GM21723 (cell line): ENCODE data around the gene ZWILCH.
"Not testable (repeated sequence)": the region's sequence is repeated elsewhere in the genome, so short reads cannot be mapped to it uniquely, and the experiment has no call there.

Experiments used
- ATAC-seq: cut with Tn5 transposase; IDR thresholded peaks from one replicate; pipeline ENCODE4 v1.9.1; 2021; ENCODE audit warnings: mild to moderate bottlenecking, moderate library complexity; ENCODE audit not compliant: unreplicated experiment

The ZWILCH gene

DNA sequence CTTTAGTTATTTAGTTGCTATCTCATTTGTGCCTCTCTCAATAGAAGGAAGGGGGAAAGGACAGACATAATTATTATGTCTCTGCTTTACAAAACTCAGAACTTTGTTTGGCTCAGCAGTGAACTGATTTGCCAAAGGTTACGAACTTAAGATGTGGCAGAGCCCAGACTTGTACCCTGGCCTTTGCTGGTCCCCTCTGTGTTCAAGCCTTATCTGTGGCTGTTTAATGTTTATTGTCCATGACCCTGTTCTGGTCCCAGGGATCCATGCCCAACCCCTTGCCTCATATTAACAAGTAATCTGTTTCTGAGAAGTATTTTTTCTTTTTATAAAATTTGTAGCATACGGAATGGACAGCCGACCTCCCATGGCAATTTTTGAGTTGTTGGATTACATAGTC lies 18.2 kb upstream of the ZWILCH start:
- ATAC-seq: no peak

DNA sequence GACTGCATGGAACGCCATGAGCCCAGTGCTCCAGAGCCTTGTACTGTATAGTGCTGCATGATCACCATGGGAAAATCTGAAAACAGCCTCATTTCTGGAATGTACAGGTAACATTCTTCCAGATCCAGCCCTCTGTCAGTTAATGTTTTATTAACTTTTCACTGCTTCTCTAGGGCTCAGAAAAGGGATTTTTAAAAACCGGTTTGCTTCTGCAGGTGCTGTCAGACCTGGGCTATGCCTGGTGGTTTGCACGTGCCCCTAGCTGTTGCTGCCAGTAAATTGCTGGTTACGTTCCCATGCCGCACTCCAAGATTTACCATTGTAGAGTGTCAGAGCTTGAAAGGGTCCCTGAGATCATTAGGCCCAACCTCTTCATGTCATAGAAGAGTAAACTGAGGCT lies 16.6 kb upstream of the ZWILCH start:
- ATAC-seq: no peak

DNA sequence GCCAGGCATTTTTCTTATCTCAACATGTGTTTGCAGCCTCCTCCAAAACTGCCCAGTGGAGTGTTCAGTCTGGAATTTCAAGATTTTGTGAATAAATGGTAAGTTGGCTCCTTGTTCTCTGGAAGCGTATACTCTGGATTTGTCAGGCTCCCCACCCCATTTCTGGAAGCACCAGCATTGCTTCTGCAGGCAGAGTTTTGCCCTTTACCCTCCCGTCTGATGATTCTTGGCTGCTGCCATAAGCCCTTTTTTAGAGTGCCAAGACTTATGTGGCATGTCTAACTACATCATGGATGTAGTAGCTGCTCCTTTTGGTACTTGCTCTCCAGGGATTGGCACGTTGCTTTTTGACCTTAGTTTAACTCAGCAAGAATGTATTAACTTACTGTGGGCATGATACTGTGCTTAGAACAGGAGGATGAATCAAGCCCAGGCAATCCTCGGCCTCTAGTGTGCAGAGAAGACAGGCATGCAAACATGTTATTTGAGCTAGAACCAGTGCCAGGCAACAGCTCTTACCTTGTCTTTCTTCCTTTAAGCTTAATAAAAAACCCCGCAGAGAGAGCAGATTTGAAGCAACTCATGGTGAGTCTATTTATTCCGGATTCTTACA lies 15.8 kb upstream of the ZWILCH start:
- ATAC-seq: no peak

DNA sequence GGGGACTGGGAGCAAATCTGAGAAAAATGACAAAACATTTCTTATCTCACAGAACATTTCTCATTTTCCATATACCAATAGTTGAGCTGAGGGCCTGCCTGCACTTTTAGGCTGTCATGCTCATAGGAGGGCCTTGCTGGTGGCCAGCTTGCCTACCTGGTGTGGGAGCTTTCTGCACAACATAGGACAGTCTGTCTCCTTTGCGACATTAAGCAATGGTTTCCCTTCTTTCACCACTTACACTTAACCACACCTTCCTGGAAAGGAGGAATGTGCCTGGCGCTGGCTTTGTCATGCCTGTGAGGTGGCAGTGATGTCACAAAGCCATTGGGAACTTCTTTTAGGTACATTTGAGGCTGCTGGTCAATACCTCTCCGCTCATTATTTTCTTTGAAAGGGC lies 13.3 kb upstream of the ZWILCH start:
- ATAC-seq: no peak

- ATAC-seq: no peak
Measured at GRCh38 chr15:66494262-66494661, 10.9 kb upstream of the ZWILCH start.

GRCh38 chr15:66496951-66497501 lies 8.1 kb upstream of the ZWILCH start:
- ATAC-seq: peak; percentile 10

DNA sequence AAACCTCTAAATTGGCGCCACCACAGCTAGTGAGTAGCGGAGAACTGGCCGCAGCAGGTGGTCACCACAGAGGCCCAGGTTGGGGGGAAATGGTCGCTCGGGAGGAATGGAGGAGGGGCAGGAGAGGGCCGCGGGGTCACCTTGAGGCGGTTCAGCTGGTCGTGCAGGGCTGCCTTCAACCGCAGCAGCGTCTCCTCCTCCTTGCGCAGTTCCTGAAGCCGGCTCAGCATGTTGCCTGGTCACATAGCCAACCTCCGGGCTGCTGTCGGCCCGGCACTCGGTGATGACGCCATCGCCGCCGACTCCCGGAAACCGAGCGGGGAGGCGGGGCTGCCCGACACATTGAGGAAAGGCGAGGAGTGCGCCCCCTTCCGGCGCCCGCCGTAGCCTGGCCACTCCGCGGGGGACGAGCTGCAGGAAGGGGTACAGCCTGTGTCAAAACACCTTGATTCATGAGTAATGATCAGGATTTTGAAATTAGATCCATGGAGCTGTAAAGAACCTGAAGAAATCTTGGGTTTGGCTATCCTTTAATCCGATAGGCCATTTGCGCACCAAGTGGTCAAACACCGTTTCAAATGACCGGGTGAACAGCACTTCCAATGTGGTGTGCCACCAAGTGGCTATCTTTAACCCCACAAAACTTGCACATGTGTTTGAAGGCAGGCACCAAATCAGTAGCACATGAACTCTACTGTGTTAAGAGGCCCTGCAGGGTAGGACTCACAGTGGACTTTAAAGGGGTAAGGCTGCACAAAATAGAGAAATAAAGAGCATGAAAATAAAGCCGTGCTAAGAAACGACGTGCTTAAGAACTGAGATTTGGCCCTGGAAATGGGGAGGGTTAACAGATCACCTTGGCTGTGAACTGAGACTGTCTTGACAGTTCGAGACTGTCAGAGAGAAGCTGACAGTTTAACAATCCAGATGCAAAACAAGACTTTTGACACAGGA lies 7.3 kb upstream of the ZWILCH start, which contains the start of gene SNAPC5:
Gene SNAPC5 (minus strand): TSS at position 261 of the 954 bp plus-strand sequence. CDS start 31 bp downstream, at position 230.
- ATAC-seq: peak; percentile 76

GRCh38 chr15:66498501-66499386 lies 6.4 kb upstream of the ZWILCH start:
- no peak for ATAC-seq

DNA sequence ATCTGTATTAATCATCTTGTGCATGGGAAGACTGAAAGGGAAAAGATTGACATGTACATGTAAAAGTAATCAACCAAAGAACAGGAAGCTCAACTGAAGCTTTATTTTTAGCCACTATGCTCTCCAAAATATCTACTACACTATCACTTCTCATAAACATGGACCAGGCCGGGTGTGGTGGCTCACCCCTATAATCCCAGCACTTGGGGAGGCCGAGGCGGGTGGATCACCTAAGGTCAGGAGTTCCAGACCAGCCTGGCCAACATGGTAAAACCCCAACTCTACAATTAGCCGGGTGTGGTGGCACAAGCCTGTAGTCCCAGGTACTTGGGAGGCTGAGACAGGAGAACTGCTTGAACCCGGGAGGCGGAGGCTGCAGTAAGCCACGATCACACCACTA lies 4.8 kb upstream of the ZWILCH start:
- ATAC-seq: not testable (repeated sequence)

DNA sequence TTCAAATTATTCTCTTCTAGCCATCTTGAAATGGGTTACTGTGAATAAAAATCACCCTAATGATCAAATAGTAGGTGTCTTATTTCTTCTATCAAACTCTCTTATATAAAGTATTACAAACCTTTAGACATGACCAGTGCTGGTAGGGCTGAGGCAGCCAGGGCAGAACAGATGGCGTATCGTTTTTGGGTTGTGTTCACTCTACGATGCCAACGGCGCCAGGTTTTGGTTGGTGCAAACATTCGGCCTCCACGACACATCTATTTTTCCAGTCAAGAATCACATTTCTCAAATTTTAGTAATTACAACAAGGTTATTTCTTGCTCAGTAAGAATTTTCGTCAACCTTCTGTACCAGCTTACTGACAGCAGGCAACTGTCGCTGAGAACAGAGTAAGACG lies 2.6 kb upstream of the ZWILCH start:
- no peak for ATAC-seq

GRCh38 chr15:66503041-66503648 lies 2.0 kb upstream of the ZWILCH start:
- not testable (repeated sequence) for ATAC-seq

GRCh38 chr15:66503780-66504562 lies 1.2 kb upstream of the ZWILCH start:
- no peak for ATAC-seq

- no peak for ATAC-seq
Measured at GRCh38 chr15:66505430-66505811, 295 bp downstream of the ZWILCH start.

DNA sequence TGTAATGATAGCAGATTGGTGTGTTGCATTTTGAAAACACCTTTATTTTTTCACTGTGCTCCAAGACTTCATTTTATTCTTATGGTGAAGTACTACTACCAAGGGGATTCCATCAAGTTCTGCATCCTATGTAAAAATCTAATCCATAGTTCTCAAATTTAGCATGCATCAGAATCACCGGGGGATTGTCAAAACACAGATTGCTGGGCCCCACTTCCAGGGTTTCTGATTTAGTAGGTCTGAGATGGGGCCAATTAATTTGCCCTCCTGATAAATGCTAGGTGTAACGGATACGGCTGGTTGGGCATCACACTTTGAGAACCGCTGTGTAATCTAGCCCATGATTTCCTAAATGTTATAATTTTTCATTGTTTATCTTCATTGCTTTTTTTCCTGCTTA lies 692 bp downstream of the ZWILCH start:
- ATAC-seq: no peak

DNA sequence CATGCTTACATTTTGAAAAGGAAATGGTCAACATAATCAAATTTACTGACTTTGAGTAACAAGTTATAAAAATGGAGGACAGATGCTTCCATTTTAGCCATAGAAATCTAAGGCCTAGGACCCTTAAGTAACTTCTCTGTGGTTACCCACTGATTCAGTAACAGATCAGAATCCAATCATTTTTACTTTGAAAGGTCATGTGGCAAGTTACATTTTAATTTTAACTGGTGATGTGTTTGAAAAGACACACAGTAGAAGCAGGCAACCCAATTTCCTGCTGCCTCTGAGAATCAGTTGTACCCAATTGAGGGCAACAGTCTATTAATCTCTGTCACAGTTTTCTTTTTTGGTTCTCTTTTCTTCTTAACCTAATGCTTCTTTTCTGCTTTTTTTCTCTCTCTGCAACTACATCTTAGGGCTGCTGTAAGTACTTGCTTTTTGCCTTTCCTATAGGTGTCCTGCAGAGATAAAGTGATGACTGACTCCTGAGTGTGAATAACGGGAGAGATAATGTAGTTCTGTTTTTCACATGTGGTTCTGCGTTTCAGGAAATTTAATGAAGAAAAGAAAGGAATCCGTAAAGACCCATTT lies 3.3 kb downstream of the ZWILCH start:
- no peak for ATAC-seq

DNA sequence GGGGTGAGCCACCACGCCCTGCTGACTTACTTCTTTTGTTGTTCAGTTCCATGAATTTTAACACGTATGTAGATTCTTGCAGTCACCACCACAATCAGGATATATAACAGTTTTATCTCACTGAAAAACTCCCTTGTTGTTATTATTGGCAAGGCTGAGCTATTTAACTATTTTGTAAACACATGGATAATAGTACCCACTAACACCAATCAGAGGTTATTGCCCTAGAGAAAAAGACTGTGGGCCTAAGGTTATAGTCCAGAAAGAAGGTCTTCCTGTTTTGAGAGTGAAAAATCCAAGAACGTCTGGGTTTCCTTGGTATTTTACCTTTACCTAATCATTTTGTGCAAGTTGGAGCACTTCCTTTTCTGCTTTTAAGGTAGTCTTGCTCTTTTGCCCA lies 9.5 kb downstream of the ZWILCH start:
- ATAC-seq: no peak

DNA sequence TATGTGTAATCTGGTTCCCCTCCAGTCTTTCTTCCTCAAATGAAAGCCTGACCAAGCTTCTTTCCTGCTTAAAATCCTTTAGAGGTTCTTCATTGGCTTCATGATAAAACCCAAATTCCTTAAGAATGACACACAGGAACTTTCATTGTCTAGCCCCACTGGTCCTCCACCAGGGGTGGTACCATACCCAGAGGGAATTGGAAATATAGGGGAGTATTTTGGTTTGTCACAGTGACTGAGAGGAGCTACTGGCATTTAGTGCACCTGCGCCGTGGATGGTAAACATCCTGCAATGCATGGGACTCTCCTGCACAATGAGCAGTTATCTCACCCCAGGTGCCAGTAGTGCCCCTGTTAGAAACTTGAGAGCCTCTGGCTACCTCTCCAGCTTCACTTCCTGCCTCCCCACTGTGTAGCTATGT lies 10.8 kb downstream of the ZWILCH start:
- ATAC-seq: no peak

GRCh38 chr15:66523926-66524325 lies 18.8 kb downstream of the ZWILCH start:
- no peak for ATAC-seq

GRCh38 chr15:66524838-66525237 lies 19.7 kb downstream of the ZWILCH start:
- ATAC-seq: no peak
